Gastroesophageal sphincter (tissue), 4 donors: ENCODE measurements around the gene CLIC4. TPM values are rescaled to one million over a fixed set of nuclear protein-coding genes. Genes with fewer than 3 reads are reported as not detected.

ENCODE experiments used
- ATAC-seq: fragments of 150-250 bp; one replicate; pipeline ENCODE4 v1.9.1; 2016; ENCODE audit warnings: mild to moderate bottlenecking, moderate library complexity
- H3K27ac ChIP-seq, 4 donors: fragments of 200-600 bp; sonication (generic) in 3 of 4; 1 replicate in 3 of 4; 2 replicates in 1 of 4; pipeline ENCODE4 v1.5.1; 2016 to 2019
- H3K27me3 ChIP-seq: fragments of 200-600 bp; sonication (generic); one replicate; pipeline ENCODE4 v1.5.1; 2019
- H3K36me3 ChIP-seq, 2 donors: fragments of 200-600 bp; sonication (generic); one replicate each; pipeline ENCODE4 v1.5.1; 2019; ENCODE audit warnings: control low read depth in 1 of 2
- H3K4me1 ChIP-seq, 3 donors: fragments of 200-600 bp; sonication (generic); 1 replicate in 2 of 3; 2 replicates in 1 of 3; pipeline ENCODE4 v1.5.1; 2016 to 2019; ENCODE audit warnings: control low read depth in 2 of 3
- H3K4me3 ChIP-seq, 2 donors: fragments of 200-600 bp; sonication (generic); one replicate each; pipeline ENCODE4 v1.5.1; 2019; ENCODE audit warnings: mild to moderate bottlenecking in 1 of 2, moderate library complexity in 1 of 2
- H3K9me3 ChIP-seq, 3 donors: fragments of 200-600 bp; sonication (generic); one replicate each; pipeline ENCODE4 v1.5.1; 2017 to 2019; ENCODE audit warnings: control low read depth in 2 of 3
- EP300 ChIP-seq: sonication (generic); formaldehyde crosslinking; IDR thresholded peaks from one replicate; pipeline ENCODE4 v1.6.1; 2017; ENCODE audit warnings: antibody characterized with exemption, mild to moderate bottlenecking
- POLR2A ChIP-seq, 2 donors: fragments of 450-650 bp; IDR thresholded peaks; one replicate each; pipeline ENCODE4 v1.6.1; 2017; ENCODE audit warnings: antibody characterized with exemption in 2 of 2, mild to moderate bottlenecking in 2 of 2, moderate library complexity in 1 of 2
- POLR2AphosphoS5 ChIP-seq: sonication (generic); formaldehyde crosslinking; IDR thresholded peaks from one replicate; pipeline ENCODE4 v1.6.1; 2017; ENCODE audit warnings: antibody characterized with exemption
- WGBS, 2 donors: methylation state at CpG; one replicate each; pipeline ENCODE4 v1.1.5; 2018; ENCODE audit warnings: low coverage in 1 of 2; 5-methylcytosine and 5-hydroxymethylcytosine counted together
- total RNA-seq, 4 donors: library from RNA; depleted of rRNA; stranded (reverse); fragments of >200 nt; gene quantifications; one replicate each; pipeline ENCODE4 v1.1.0, GENCODE V29; 2016
- TF ChIP-seq, protein P1 (sequence below), 4 experiments: fragments of 200-600 bp in 2 of 4; fragments of 450-650 bp in 2 of 4; sonication (generic) in 1 of 4; IDR thresholded peaks; one replicate each; pipeline ENCODE4 v1.5.1; 2017 to 2019; ENCODE audit warnings: antibody characterized with exemption in 4 of 4, mild to moderate bottlenecking in 2 of 4, moderate library complexity in 2 of 4

CLIC4 gene
- total RNA-seq, 4 donors from 2014 or later: 553 to 721 (median 692) TPM

DNA sequence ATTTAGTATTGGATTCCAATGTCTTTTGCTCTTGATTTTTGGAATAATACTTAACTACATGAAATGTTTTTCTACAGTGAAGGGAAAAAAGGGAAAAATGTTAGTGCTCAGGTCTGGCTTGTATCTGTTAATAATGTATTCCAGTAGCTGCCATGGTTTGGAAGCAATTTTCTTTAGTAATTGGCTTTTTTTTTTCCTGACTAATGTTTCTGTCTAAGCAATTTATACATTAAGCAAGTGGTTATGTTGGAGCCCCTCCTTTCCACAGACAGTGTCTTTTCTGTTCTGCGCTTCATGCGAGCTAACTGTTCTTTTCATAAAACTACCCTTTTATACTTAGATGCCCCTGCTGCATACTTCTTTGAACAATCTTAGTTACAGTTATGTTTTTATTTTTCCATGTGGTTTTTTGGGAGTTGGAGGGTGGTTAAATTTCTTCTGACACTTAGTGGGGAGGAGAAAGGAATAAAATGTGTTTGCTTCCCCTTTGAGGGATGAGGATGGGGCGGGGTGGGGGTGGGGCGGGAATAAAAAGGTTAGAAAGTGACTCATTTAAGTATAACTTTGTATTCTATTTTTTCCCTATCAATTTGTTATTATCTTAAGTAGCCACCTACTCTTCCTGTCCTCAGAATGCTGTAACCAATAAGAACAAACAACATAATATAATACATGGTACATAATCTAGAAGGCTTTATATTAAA, 83.1 kb downstream of the CLIC4 start:
- peaks cover 0 to 3% of the 10 kb centered on the region in 2 donors for H3K36me3 ChIP-seq
- H3K4me3 ChIP-seq: no peak overlapping the region
- ATAC-seq: no peak
- TF ChIP-seq POLR2A (IDR thresholded peaks at IDR 0.05): no peak
- TF ChIP-seq, protein P1, sequence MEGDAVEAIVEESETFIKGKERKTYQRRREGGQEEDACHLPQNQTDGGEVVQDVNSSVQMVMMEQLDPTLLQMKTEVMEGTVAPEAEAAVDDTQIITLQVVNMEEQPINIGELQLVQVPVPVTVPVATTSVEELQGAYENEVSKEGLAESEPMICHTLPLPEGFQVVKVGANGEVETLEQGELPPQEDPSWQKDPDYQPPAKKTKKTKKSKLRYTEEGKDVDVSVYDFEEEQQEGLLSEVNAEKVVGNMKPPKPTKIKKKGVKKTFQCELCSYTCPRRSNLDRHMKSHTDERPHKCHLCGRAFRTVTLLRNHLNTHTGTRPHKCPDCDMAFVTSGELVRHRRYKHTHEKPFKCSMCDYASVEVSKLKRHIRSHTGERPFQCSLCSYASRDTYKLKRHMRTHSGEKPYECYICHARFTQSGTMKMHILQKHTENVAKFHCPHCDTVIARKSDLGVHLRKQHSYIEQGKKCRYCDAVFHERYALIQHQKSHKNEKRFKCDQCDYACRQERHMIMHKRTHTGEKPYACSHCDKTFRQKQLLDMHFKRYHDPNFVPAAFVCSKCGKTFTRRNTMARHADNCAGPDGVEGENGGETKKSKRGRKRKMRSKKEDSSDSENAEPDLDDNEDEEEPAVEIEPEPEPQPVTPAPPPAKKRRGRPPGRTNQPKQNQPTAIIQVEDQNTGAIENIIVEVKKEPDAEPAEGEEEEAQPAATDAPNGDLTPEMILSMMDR (IDR thresholded peaks at IDR 0.05): no peak
- no peak for TF ChIP-seq POLR2AphosphoS5
- no peak for TF ChIP-seq EP300
- H3K4me1 ChIP-seq: peaks cover 20 to 82% (median 24%) of the 10 kb centered on the region in 3 donors
- H3K27me3 ChIP-seq: no peaks in the 10 kb centered on the region
- WGBS, 2 donors: 43 to 58% methylated on average over 2 to 4 of the region's 4 CpGs
- peak overlapping the region in 3 of 4 donors; percentile 39 to 58 (median 45) for H3K27ac ChIP-seq
- no peaks in the 10 kb centered on the region for H3K9me3 ChIP-seq

DNA sequence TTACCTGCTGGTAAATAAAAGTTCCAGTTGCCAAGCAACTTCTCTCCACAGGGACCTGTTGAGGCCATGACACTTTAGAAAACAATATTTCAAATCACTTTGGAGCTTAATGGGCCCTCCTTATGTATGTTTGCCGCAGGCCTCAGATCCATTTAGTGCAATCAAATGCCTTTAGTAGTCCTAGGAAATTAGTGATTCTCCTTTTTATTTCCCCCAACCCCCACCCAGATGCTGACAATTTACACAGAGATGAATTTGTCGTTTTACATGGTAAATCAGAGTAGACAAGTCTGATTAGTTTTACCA, 83.6 kb downstream of the CLIC4 start:
- WGBS, 2 donors: 39 to 64% methylated on average over 2 of the region's 2 CpGs
- peaks cover 20 to 78% (median 24%) of the 10 kb centered on the region in 3 donors for H3K4me1 ChIP-seq
- TF ChIP-seq, protein P1 (IDR thresholded peaks at IDR 0.05): no peak

DNA sequence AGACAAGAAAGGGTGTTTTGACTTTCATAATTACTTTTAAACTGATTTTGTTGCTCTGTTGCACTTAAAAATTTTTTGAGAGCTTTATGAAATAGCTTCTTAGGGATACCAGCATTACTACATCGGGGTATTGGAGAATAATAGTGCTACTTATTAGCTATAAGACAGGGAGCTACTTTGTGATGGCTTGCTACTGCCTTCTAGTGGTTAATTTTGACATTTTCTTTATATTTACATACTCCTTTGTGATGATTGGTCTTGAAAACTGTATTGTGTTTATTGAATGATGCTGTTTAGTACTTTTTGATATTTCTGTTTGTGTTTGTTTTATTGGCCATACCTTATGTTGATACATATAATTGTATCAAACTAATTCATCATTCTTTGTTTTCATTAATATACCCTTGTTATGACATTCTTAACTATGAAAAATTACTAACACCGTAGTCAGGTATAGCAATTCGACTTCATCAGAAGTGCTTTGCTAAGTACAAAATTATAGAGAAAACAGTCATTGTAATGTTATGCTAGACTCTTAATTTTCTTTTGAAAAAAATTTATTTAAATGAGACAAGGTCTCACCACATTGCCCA, 85.5 kb downstream of the CLIC4 start:
- TF ChIP-seq POLR2A (IDR thresholded peaks at IDR 0.05) (no peak), POLR2AphosphoS5 (peak; percentile 15)
- TF ChIP-seq, protein P1 (IDR thresholded peaks at IDR 0.05): peak; percentile 77 to 83 (median 78)
- Histone ChIP-seq H3K36me3 (peaks cover 0 to 3% of the 10 kb centered on the region in 2 donors), H3K4me1 (peaks cover 20 to 69% (median 24%) of the 10 kb centered on the region in 3 donors), H3K27me3 (no peaks in the 10 kb centered on the region), H3K27ac (no peak overlapping the region), H3K4me3 (no peak overlapping the region), H3K9me3 (no peaks in the 10 kb centered on the region)
- WGBS, 2 donors: 45 to 46% methylated on average over 3 of the region's 3 CpGs
- no peak for ATAC-seq

More for the DNA sequence above, 83.6 kb downstream of the CLIC4 start:
- ATAC-seq: no peak
- no peak overlapping the region for H3K4me3 ChIP-seq
- H3K36me3 ChIP-seq: peaks cover 0 to 3% of the 10 kb centered on the region in 2 donors
- H3K9me3 ChIP-seq: no peaks in the 10 kb centered on the region
- peak overlapping the region in 3 of 4 donors; percentile 39 to 58 (median 45) for H3K27ac ChIP-seq
- no peaks in the 10 kb centered on the region for H3K27me3 ChIP-seq

DNA sequence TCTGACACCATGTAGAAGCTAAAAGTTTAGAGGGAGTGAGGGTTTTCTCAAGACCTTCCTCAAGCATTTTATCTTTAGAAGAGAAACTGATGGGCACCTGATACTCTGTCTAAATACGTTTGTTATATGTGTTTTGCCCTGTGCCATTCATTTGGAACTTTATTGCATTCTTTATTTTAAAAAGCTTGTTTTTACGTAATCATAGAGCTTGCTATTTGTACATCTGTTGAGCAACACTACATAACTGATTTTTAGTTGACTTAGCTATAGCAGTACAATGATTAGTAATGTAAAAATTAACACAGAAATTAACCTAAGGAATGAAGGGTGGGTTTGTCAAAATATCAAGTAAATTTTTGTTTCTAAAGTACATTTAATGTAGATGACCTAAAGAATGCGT, 96.3 kb downstream of the CLIC4 start:
- no peaks in the 10 kb centered on the region for H3K9me3 ChIP-seq
- peaks cover 0 to 10% (median 0%) of the 10 kb centered on the region in 3 donors for H3K4me1 ChIP-seq
- no peak overlapping the region for H3K4me3 ChIP-seq
- peaks cover 0 to 56% of the 10 kb centered on the region in 2 donors for H3K36me3 ChIP-seq
- no peak for TF ChIP-seq EP300
- H3K27me3 ChIP-seq: no peaks in the 10 kb centered on the region
- no peak for ATAC-seq
- 73 to 88% methylated on average over 3 of the region's 3 CpGs for WGBS, 2 donors
- no peak overlapping the region for H3K27ac ChIP-seq

DNA sequence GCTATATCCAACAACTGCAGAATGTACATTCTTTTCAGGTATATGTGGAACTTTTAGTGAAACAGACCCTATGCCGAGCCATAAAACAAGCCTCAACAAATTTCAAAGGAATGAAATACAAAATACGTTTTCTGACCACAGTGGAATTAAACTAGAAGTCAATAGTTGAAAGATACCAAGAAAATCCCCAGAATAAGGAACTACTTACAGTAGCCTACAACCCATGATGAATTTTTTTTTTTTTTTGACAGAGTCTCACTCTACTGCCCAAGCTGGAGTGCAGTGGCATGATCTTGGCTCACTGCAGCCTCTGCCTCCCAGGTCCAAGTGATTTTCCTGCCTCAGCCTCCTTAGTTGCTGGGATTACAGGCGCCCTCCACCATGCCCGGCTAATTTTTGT, 101.4 kb downstream of the CLIC4 start:
- no peaks in the 10 kb centered on the region for H3K27me3 ChIP-seq
- TF ChIP-seq EP300: no peak
- TF ChIP-seq, protein P1 (IDR thresholded peaks at IDR 0.05): no peak
- TF ChIP-seq POLR2AphosphoS5: no peak
- TF ChIP-seq POLR2A (IDR thresholded peaks at IDR 0.05): no peak
- 81 to 89% methylated on average over 4 of the region's 4 CpGs for WGBS, 2 donors
- no peaks in the 10 kb centered on the region for H3K9me3 ChIP-seq
- no peak overlapping the region for H3K27ac ChIP-seq
- no peak overlapping the region for H3K4me3 ChIP-seq
- peaks cover 0 to 38% of the 10 kb centered on the region in 2 donors for H3K36me3 ChIP-seq
- peaks cover 0 to 26% (median 9%) of the 10 kb centered on the region in 3 donors for H3K4me1 ChIP-seq
- ATAC-seq: no peak
